ENCODE measurements around the gene CARTPT. TPM values are rescaled to one million over a fixed set of nuclear protein-coding genes. Genes with fewer than 3 reads are reported as not detected.

Gene CARTPT
- total and polyA plus RNA-seq, 8 donors: not detected

GRCh38 chr5:71740015-71740753, 21.1 kb downstream of the CARTPT start:
- Histone ChIP-seq H3K27me3 (no peaks in the 10 kb centered on the region), H3K36me3 (peaks cover 0 to 3% of the 10 kb centered on the region in 2 donors), H3K4me1 (no peaks in the 10 kb centered on the region), H3K4me3 (no peak overlapping the region), H3K9me3 (no peaks in the 10 kb centered on the region), H3K27ac (no peak overlapping the region)
- no peak for DNase-seq
- intact Hi-C loops (cut with DNase I): no loop called here
- no peak for TF ChIP-seq CTCF (IDR thresholded peaks at IDR 0.05)
- ATAC-seq: no peak

GRCh38 chr5:71743155-71743554, 24.1 kb downstream of the CARTPT start:
- ATAC-seq (no peak), DNase-seq (peak in 1 of 4 donors; percentile 36)
- Histone ChIP-seq H3K4me3 (no peak overlapping the region), H3K9me3 (no peaks in the 10 kb centered on the region), H3K27ac (no peak overlapping the region), H3K4me1 (no peaks in the 10 kb centered on the region), H3K27me3 (no peaks in the 10 kb centered on the region), H3K36me3 (peaks cover 0 to 3% of the 10 kb centered on the region in 2 donors)
- TF ChIP-seq CTCF (IDR thresholded peaks at IDR 0.05): no peak
- intact Hi-C loops (cut with DNase I): no loop called here

- Histone ChIP-seq H3K27ac (no peak overlapping the region), H3K36me3 (no peaks in the 10 kb centered on the region), H3K4me3 (no peak overlapping the region), H3K27me3 (no peaks in the 10 kb centered on the region), H3K9me3 (no peaks in the 10 kb centered on the region), H3K4me1 (no peaks in the 10 kb centered on the region)
- DNase-seq (no peak), ATAC-seq (no peak)
- no peak for TF ChIP-seq CTCF (IDR thresholded peaks at IDR 0.05)
- intact Hi-C loops (cut with DNase I): no loop called here
Measured at GRCh38 chr5:71744009-71744790, 25.1 kb downstream of the CARTPT start.

- no peak for TF ChIP-seq CTCF (IDR thresholded peaks at IDR 0.05)
- ATAC-seq (no peak), DNase-seq (no peak)
- no peaks in the 10 kb centered on the region for H3K9me3 ChIP-seq
- H3K27ac ChIP-seq: no peak overlapping the region
- no peaks in the 10 kb centered on the region for H3K4me1 ChIP-seq
- no peaks in the 10 kb centered on the region for H3K27me3 ChIP-seq
- intact Hi-C loops (cut with DNase I): no loop called here
- no peak overlapping the region for H3K4me3 ChIP-seq
- H3K36me3 ChIP-seq: no peaks in the 10 kb centered on the region
Measured at GRCh38 chr5:71747182-71747581, 28.1 kb downstream of the CARTPT start.

GRCh38 chr5:71748360-71748759, 29.3 kb downstream of the CARTPT start:
- Histone ChIP-seq H3K9me3 (no peaks in the 10 kb centered on the region), H3K36me3 (no peaks in the 10 kb centered on the region), H3K27me3 (no peaks in the 10 kb centered on the region), H3K27ac (no peak overlapping the region), H3K4me3 (no peak overlapping the region), H3K4me1 (no peaks in the 10 kb centered on the region)
- intact Hi-C loops (cut with DNase I): no loop called here
- no peak for TF ChIP-seq CTCF (IDR thresholded peaks at IDR 0.05)
- no peak for ATAC-seq
- DNase-seq: no peak

Measured in left lung (tissue), 10 donors.